ENCODE results near the gene UGGT2.

UGGT2 gene

DNA sequence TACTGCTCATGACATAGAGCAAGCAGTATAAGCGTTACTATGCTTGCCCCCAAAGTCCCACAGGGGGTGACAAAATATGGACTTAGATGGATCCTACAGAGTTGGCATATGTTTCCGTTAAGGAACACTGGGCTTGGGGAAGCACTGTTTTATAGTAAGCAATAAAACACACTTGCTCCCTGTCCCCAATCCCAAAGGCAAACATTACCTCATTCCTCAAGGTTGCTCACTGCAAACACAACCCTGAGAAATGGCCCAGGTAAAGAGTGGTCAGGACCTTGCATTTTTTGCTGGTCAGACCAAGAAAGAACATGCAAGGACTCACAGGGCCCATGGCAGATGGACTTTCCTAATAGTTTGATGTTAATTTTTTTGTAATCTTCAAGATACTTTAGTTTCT is 32.3 kb downstream of the UGGT2 start:
- H3K79me2 ChIP-seq, result no peaks in the 10 kb centered on the region
- no peaks in the 10 kb centered on the region for H3K9me3 ChIP-seq (ENCODE audit: control insufficient read depth, low read length)
- H3K4me2 ChIP-seq (ENCODE audit: low read length), result no peak overlapping the region
- H3K9ac ChIP-seq, result no peak overlapping the region
- H2AFZ ChIP-seq, result no peak overlapping the region
- H3K27me3 ChIP-seq (ENCODE audit: control insufficient read depth, insufficient read depth, low read length), result no peaks in the 10 kb centered on the region
- no peak overlapping the region for H3K4me3 ChIP-seq (ENCODE audit: low read depth, low read length)
- no peaks in the 10 kb centered on the region for H3K36me3 ChIP-seq (ENCODE audit: control insufficient read depth, insufficient read depth, low read length)
- TF ChIP-seq, protein P1, sequence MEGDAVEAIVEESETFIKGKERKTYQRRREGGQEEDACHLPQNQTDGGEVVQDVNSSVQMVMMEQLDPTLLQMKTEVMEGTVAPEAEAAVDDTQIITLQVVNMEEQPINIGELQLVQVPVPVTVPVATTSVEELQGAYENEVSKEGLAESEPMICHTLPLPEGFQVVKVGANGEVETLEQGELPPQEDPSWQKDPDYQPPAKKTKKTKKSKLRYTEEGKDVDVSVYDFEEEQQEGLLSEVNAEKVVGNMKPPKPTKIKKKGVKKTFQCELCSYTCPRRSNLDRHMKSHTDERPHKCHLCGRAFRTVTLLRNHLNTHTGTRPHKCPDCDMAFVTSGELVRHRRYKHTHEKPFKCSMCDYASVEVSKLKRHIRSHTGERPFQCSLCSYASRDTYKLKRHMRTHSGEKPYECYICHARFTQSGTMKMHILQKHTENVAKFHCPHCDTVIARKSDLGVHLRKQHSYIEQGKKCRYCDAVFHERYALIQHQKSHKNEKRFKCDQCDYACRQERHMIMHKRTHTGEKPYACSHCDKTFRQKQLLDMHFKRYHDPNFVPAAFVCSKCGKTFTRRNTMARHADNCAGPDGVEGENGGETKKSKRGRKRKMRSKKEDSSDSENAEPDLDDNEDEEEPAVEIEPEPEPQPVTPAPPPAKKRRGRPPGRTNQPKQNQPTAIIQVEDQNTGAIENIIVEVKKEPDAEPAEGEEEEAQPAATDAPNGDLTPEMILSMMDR (IDR thresholded peaks at IDR 0.05), result no peak
- H3K4me1 ChIP-seq, result no peaks in the 10 kb centered on the region
- H3K27ac ChIP-seq, result no peak overlapping the region

DNA sequence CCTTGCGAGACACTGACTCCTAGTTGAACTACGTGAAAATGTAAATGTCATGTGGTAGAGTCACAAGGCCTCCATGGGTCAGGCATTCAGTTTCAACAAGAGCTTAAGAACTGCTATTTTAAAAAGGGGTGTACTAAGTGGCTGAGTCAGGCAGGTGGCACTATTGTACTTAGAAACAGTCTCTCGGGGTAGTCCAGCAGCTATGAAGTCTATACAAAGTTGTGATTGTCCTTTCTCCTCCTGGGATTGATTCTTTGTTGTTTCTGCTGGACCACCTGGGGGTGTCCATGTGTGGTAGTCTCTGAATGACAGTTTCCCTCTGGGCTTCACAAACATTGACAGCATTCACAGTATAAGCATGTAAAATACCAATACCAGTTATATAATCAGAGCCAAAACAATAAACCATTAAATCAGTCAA is 33.0 kb downstream of the UGGT2 start:
- no peaks in the 10 kb centered on the region for H3K9me3 ChIP-seq (ENCODE audit: control insufficient read depth, low read length)
- H3K36me3 ChIP-seq (ENCODE audit: control insufficient read depth, insufficient read depth, low read length), result no peaks in the 10 kb centered on the region
- H3K4me1 ChIP-seq, result no peaks in the 10 kb centered on the region
- no peak overlapping the region for H3K9ac ChIP-seq
- H3K79me2 ChIP-seq, result no peaks in the 10 kb centered on the region
- H3K27me3 ChIP-seq (ENCODE audit: control insufficient read depth, insufficient read depth, low read length), result no peaks in the 10 kb centered on the region
- H3K4me2 ChIP-seq (ENCODE audit: low read length), result no peak overlapping the region
- H3K4me3 ChIP-seq (ENCODE audit: low read depth, low read length), result no peak overlapping the region
- TF ChIP-seq, protein P1 (IDR thresholded peaks at IDR 0.05), result peak; percentile 46
- no peak overlapping the region for H3K27ac ChIP-seq
- no peak overlapping the region for H2AFZ ChIP-seq

DNA sequence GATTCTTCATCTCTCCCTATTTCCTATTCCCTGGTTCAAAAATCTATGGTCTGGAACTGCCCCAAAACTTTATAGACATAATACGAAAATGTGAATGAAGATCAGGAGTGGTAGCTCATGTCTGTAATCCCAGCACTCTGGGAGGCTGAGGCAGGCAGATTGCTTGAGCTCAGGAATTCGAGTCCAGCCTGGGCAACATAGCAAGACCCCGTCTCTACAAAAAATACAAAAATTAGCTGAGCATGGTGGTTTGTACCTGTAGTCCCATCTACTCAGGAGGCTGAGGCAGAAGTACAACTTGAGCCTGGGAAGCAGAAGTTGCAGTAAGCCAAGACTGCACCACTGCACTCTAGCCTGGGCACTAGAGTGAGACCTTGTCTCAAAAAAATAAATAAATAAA is 35.1 kb downstream of the UGGT2 start:
- Histone ChIP-seq H3K36me3 (ENCODE audit: control insufficient read depth, insufficient read depth, low read length) (no peaks in the 10 kb centered on the region), H3K4me3 (ENCODE audit: low read depth, low read length) (no peak overlapping the region), H3K9me3 (ENCODE audit: control insufficient read depth, low read length) (no peaks in the 10 kb centered on the region), H3K79me2 (no peaks in the 10 kb centered on the region), H3K27ac (no peak overlapping the region), H3K9ac (no peak overlapping the region), H3K4me2 (ENCODE audit: low read length) (no peak overlapping the region), H3K27me3 (ENCODE audit: control insufficient read depth, insufficient read depth, low read length) (no peaks in the 10 kb centered on the region), H2AFZ (no peak overlapping the region), H3K4me1 (no peaks in the 10 kb centered on the region)
- TF ChIP-seq, protein P1 (IDR thresholded peaks at IDR 0.05), result no peak

DNA sequence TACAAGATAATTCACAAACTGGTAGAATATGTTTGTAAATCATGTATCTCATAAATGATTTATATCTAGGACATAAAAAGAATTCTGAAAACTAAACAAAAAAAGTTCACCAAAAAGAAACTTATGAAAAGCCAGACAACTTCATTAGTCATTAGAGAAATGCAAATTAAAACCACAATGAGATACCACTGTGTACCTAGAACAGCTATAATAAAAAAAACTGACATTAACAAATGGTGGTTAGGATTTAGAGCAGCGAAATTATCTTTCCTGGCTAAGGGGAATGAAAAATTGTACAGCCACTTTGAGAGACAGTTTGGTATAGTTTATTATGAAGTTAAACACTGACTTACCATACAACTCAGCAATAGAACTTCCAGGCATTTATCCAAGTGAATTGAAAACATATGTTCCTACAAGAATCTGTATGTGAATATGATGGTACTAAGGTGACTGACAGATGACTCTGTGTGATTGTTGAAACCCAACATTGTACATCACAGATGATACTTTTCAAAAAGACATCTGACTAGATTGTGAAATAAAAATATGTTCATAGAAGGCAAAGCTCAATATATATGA is 41.8 kb downstream of the UGGT2 start:
- Histone ChIP-seq H3K4me2 (ENCODE audit: low read length) (no peak overlapping the region), H3K79me2 (no peaks in the 10 kb centered on the region), H3K27me3 (ENCODE audit: control insufficient read depth, insufficient read depth, low read length) (no peaks in the 10 kb centered on the region), H3K36me3 (ENCODE audit: control insufficient read depth, insufficient read depth, low read length) (no peaks in the 10 kb centered on the region), H3K27ac (no peak overlapping the region), H3K9ac (no peak overlapping the region), H3K9me3 (ENCODE audit: control insufficient read depth, low read length) (no peaks in the 10 kb centered on the region), H2AFZ (no peak overlapping the region), H3K4me3 (ENCODE audit: low read depth, low read length) (no peak overlapping the region), H3K4me1 (no peaks in the 10 kb centered on the region)
- TF ChIP-seq, protein P1 (IDR thresholded peaks at IDR 0.05), result no peak

DNA sequence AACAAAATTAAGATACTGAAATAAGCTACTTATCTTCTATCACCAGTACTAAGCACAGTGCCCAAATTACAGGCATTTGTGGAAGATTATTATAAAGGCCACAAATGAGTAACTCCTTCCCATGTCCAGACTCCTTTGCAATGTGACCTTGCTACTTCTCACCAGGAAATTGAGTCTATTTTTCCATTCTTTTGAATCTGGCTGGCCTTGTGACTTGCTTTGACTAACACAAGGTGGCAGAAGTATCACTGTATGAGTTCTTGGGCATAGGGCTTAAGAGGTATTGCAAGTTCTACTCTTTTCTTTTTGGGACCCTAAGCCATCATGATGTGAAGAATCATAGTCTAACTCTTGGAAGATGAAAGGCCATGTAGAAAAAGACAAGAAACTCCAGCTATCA is 49.9 kb downstream of the UGGT2 start:
- Histone ChIP-seq H2AFZ (no peak overlapping the region), H3K4me2 (ENCODE audit: low read length) (no peak overlapping the region), H3K9ac (no peak overlapping the region), H3K9me3 (ENCODE audit: control insufficient read depth, low read length) (no peaks in the 10 kb centered on the region), H3K4me3 (ENCODE audit: low read depth, low read length) (no peak overlapping the region), H3K27me3 (ENCODE audit: control insufficient read depth, insufficient read depth, low read length) (no peaks in the 10 kb centered on the region), H3K36me3 (ENCODE audit: control insufficient read depth, insufficient read depth, low read length) (no peaks in the 10 kb centered on the region), H3K27ac (no peak overlapping the region), H3K4me1 (no peaks in the 10 kb centered on the region), H3K79me2 (no peaks in the 10 kb centered on the region)
- TF ChIP-seq, protein P1 (IDR thresholded peaks at IDR 0.05), result no peak
